Esophagus squamous epithelium (tissue), 5 donors: ENCODE results near the gene ADAMTS9. TPM values are rescaled to one million over a fixed set of nuclear protein-coding genes. Genes with fewer than 3 reads are reported as not detected.

ENCODE experiments used
- DNase-seq: peaks from one replicate; lab custom pipeline; 2025; lab: John Stamatoyannopoulos, UW
- H3K27ac ChIP-seq, 4 donors: fragments of 200-600 bp; sonication (generic); one replicate each; pipeline ENCODE4 v1.5.1; 2016 to 2019; ENCODE audit warnings: mild to moderate bottlenecking in 1 of 4
- H3K27me3 ChIP-seq, 4 donors: fragments of 200-600 bp; sonication (generic); 1 replicate in 3 of 4; 2 replicates in 1 of 4; pipeline versions ENCODE4 v1.5.1 to v1.6.0; 2017 to 2021; ENCODE audit warnings: antibody characterized with exemption in 1 of 4
- H3K36me3 ChIP-seq, 3 donors: fragments of 200-600 bp; sonication (generic); one replicate each; pipeline ENCODE4 v1.5.1; 2016 to 2019
- H3K4me1 ChIP-seq, 3 donors: fragments of 200-600 bp; sonication (generic); one replicate each; pipeline ENCODE4 v1.5.1; 2017 to 2019
- H3K4me3 ChIP-seq, 4 donors: fragments of 200-600 bp; sonication (generic); 1 replicate in 3 of 4; 2 replicates in 1 of 4; pipeline ENCODE4 v1.5.1; 2016 to 2019; ENCODE audit warnings: mild to moderate bottlenecking in 2 of 4, moderate library complexity in 1 of 4
- H3K9me3 ChIP-seq, 3 donors: fragments of 200-600 bp; sonication (generic); one replicate each; pipeline ENCODE4 v1.5.1; 2016 to 2019
- CTCF ChIP-seq, 6 experiments: fragments of 450-650 bp in 4 of 6; fragments of 200-600 bp in 2 of 6; sonication (generic) in 2 of 6; IDR thresholded peaks; one replicate each; pipeline ENCODE4 v1.5.1; 2016 to 2019; ENCODE audit warnings: antibody characterized with exemption in 6 of 6, mild to moderate bottlenecking in 4 of 6, moderate library complexity in 4 of 6
- POLR2A ChIP-seq, 4 donors: fragments of 450-650 bp; IDR thresholded peaks; one replicate each; pipeline ENCODE4 v1.6.1; 2017; ENCODE audit warnings: antibody characterized with exemption in 4 of 4, mild to moderate bottlenecking in 4 of 4, moderate library complexity in 3 of 4
- WGBS, 2 donors: methylation state at CpG; one replicate each; pipeline ENCODE4 v1.1.5; 2018; 5-methylcytosine and 5-hydroxymethylcytosine counted together
- intact Hi-C: fragments of 100-400 bp; cut with DNase I; formaldehyde crosslinking; loops from one replicate; pipeline ENCODE4 v1.15.0; 2022
- total RNA-seq, 4 donors: library from RNA; depleted of rRNA; stranded (reverse); fragments of >200 nt; gene quantifications; one replicate each; pipeline ENCODE4 v1.1.0, GENCODE V29; 2016
- donor health status: DM: yes; HTN: yes; CAD: no.

Gene ADAMTS9
- total RNA-seq, 4 donors from 2014 or later: 3.1 to 15.1 (median 5.9) TPM

- intact Hi-C loops: no loop called here
- no peak for DNase-seq
- peaks cover 0 to 23% (median 0%) of the 10 kb centered on the region in 3 donors for H3K4me1 ChIP-seq
- TF ChIP-seq CTCF (IDR thresholded peaks at IDR 0.05): no peak
- TF ChIP-seq POLR2A (IDR thresholded peaks at IDR 0.05): no peak
- peaks cover 0 to 7% (median 0%) of the 10 kb centered on the region in 3 donors for H3K36me3 ChIP-seq
- no peak overlapping the region for H3K4me3 ChIP-seq
- WGBS, 2 donors: 43 to 82% methylated on average over 1 of the region's 1 CpG
- H3K27me3 ChIP-seq: no peaks in the 10 kb centered on the region
- peak overlapping the region in 3 of 4 donors; percentile 3 to 31 (median 3) for H3K27ac ChIP-seq
- H3K9me3 ChIP-seq: no peaks in the 10 kb centered on the region
Measured at GRCh38 chr3:64650715-64651114, 37.1 kb downstream of the ADAMTS9 start.

GRCh38 chr3:64650096-64650622, 37.6 kb downstream of the ADAMTS9 start:
- H3K4me1 ChIP-seq: peaks cover 0 to 23% (median 0%) of the 10 kb centered on the region in 3 donors
- intact Hi-C loops: no loop called here
- peaks cover 0 to 5% (median 0%) of the 10 kb centered on the region in 3 donors for H3K36me3 ChIP-seq
- TF ChIP-seq CTCF (IDR thresholded peaks at IDR 0.05) (no peak), POLR2A (IDR thresholded peaks at IDR 0.05) (no peak)
- H3K27me3 ChIP-seq: no peaks in the 10 kb centered on the region
- DNase-seq: no peak
- H3K9me3 ChIP-seq: no peaks in the 10 kb centered on the region
- H3K27ac ChIP-seq: peak overlapping the region in 1 of 4 donors; percentile 7
- WGBS, 2 donors: 68 to 74% methylated on average over 9 of the region's 9 CpGs
- H3K4me3 ChIP-seq: no peak overlapping the region

GRCh38 chr3:64648927-64649906, 38.6 kb downstream of the ADAMTS9 start:
- intact Hi-C loops: no loop called here
- no peak overlapping the region for H3K27ac ChIP-seq
- H3K36me3 ChIP-seq: no peaks in the 10 kb centered on the region
- no peaks in the 10 kb centered on the region for H3K27me3 ChIP-seq
- WGBS, 2 donors: 76 to 80% methylated on average over 11 of the region's 11 CpGs
- no peak for DNase-seq
- H3K4me3 ChIP-seq: no peak overlapping the region
- peaks cover 0 to 23% (median 0%) of the 10 kb centered on the region in 3 donors for H3K4me1 ChIP-seq
- H3K9me3 ChIP-seq: no peaks in the 10 kb centered on the region
- no peak for TF ChIP-seq POLR2A (IDR thresholded peaks at IDR 0.05)
- TF ChIP-seq CTCF (IDR thresholded peaks at IDR 0.05): no peak

GRCh38 chr3:64647825-64648224, 40.0 kb downstream of the ADAMTS9 start:
- TF ChIP-seq POLR2A (IDR thresholded peaks at IDR 0.05) (no peak), CTCF (IDR thresholded peaks at IDR 0.05) (no peak)
- Histone ChIP-seq H3K27ac (no peak overlapping the region), H3K27me3 (no peaks in the 10 kb centered on the region), H3K9me3 (no peaks in the 10 kb centered on the region), H3K4me1 (peaks cover 0 to 23% (median 0%) of the 10 kb centered on the region in 3 donors), H3K4me3 (no peak overlapping the region), H3K36me3 (no peaks in the 10 kb centered on the region)
- intact Hi-C loops: no loop called here
- 88 to 100% methylated on average over 5 to 7 of the region's 7 CpGs for WGBS, 2 donors
- DNase-seq: no peak

GRCh38 chr3:64645243-64645642, 42.6 kb downstream of the ADAMTS9 start:
- H3K4me1 ChIP-seq: peaks cover 0 to 4% (median 0%) of the 10 kb centered on the region in 3 donors
- no peak overlapping the region for H3K27ac ChIP-seq
- no peak overlapping the region for H3K4me3 ChIP-seq
- H3K27me3 ChIP-seq: no peaks in the 10 kb centered on the region
- DNase-seq: no peak
- no peaks in the 10 kb centered on the region for H3K9me3 ChIP-seq
- TF ChIP-seq POLR2A (IDR thresholded peaks at IDR 0.05) (no peak), CTCF (IDR thresholded peaks at IDR 0.05) (no peak)
- H3K36me3 ChIP-seq: no peaks in the 10 kb centered on the region
- intact Hi-C loops: no loop called here
